GM21737 (cell line): ENCODE results near the gene GNL2.
"Not testable (repeated sequence)": the region's sequence is repeated elsewhere in the genome, so short reads cannot be mapped to it uniquely, and the experiment has no call there.

Source experiments
- ATAC-seq: cut with Tn5 transposase; IDR thresholded peaks from one replicate; pipeline ENCODE4 v1.9.1; 2021; ENCODE audit warnings: mild to moderate bottlenecking, moderate library complexity; ENCODE audit not compliant: unreplicated experiment

Gene GNL2

DNA sequence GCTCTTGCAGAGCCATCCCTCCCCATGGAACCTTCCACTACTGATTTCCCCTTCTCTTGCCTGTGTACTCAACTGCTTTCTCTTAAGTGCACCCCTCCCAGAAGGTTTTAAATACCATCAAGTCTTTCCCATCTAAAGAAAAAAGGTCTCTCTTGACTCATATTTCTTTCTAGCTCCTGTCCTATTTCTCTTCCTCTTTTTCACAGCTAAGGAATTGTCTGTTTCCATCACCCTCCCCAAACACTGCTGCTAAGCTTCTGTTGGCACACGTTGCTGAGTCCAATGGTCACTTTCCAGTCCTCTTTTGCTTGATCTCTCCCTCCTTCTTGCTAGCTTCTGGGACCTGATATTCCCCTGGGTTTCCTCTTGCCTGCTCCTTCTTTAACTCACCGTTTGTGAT, 13.3 kb upstream of the GNL2 start:
- no peak for ATAC-seq

DNA sequence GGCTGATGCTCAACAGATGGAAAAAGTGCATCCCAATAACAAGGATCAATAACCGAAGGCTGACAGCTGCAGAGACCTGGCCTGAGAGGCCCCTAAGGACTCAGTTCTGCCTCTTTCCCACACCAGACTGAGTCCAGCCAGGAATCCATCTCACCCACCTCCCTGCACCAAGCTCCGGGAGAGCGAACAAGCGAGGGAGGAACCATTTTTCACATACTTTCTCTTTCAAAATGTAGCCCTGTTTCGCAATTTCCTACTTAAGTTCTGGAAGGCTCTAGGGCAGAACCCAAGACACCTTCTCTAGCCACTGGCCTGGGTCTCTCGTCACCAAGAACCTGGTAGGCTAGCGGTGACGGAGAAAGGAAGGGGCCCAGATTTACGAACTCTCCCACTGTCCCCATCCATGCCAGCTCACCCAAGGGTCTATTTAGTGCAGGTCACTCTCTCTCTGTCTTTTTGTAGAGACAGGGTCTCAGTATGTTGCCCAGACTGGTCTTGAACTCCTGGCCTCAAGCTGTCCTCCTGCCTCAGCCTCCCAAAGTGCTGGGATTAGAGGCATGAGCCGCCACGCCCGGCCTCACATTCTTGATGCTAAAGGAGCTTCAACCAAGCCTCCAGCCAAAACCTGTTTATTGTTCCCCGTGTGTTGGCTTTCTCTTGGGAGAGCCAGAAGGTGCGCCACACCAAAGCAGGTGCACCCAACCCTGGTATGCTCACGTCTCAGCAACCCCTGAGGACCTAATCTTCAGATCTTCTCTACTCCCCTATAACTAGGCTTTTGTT, 10.9 kb upstream of the GNL2 start:
- no peak for ATAC-seq

DNA sequence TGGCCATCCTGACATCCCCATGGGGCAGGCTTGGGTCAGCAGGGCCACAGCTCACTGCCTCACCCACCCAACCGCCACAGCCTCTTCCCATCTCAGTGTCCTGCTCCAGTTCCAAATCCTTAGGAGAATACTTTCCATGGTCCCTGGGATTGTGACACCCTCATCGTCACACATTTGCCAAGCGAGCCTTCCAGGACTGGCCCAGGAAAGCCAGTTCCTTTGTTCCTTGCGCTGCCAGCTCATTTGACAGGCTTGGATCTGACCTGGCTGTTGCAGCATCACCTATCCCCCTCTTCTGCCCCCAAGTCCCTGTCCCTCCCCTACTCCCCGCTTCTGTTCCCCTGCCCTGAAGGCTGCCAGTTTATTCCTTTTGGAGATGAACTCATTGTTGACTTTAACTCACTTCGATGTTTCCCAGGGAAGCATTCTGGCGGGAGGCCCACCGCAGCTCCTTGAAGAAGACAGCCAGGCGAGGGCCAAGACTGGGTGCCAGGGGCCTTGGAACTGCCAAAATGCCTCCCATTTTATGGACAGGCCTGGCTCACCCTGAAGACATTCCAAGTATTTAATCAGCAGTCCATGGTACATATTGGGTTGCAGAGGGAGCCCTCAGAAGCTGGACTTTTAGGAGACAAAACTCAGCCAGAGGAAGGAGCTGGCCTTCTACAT, 10.2 kb upstream of the GNL2 start:
- no peak for ATAC-seq

DNA sequence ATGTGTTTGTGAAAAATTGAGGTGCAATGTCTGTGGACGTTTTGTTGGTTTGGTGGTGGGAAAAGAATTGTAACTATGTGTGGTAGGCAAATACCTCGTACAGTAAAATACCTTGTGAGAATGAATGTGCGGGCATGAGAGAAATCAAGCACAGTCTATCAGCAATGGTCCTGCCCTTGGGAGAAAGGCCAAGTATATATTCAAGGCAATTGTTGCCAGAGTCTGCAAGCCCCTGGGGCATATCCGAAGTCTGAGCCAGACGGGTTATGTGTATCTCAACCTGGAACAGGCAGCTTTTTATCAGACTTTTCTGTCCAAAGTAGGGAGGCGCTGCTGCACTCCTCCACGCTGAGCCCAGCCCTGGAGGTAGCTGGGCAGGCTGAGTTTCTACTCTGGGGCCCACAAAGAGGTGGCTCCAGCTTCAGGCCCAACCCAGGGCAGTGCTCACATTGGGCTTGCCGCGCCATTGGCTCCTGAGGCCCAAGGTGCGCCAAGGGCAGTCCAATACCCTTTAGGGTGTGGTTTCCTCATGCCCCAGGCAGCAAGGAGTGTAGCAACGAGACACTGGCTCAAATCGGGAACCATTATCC, 9.4 kb upstream of the GNL2 start:
- no peak for ATAC-seq

DNA sequence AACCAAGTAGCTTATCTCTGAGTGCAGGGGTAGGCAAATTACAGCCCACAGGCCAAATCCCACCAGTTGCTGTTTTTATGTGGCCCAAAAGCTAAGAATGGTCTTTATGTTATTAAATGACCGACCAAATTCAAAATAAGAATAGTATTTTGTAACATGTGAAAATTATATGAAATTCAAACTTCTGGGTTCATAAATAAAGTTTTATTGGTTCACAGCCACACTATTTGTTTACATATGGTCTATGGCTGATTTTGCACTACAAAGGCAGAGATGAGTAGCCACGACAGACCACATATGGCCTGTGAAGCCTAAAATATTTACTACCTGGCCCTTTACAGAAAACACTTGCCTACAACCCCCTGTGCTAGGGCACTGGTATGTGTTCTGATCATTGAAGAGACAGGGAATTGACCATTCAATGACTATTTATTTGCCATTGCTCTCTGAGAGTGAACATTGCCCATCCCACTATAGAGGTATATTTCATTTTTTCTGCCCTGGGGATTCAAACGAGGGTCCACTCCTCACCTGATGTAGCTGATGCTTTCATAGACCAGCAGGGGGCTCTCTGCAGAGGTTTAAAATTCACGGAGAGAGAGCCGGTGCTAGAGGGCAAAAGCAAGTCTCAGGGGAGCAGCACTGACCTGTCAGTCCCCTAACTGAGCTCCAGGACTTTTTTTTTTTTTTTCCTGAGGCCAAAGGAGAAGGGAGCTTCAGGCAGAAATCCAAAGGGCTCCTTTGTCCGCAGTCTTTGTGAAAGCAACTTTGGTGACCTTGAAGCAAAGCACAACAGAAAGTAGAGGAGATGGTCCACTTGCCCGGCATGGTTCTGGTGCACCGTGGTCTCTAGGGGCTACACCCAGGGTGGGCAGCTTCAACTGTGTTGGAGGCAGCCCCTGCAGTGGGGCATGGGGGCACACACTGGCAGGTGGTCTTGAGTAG, 7.3 kb upstream of the GNL2 start:
- ATAC-seq, result no peak

DNA sequence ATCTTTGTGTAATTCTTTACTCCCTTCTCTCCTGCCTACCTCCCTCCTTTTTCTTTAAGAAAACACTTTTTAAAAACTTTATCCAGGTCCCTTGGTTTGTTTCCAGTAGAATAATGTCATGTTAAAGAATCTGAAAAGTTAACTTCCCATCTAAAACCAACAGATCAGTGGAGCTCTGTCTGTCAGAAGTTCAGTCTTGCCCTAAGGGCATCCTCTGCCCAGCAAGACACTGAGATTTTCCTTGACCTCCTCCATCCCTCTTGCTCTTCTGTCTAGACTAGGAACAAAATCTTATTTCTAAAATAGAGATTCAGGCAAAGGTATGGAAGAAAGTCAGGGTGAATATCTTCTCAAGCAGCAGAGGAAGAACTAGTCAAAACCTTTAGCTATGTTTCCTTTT, 5.7 kb upstream of the GNL2 start:
- no peak for ATAC-seq

DNA sequence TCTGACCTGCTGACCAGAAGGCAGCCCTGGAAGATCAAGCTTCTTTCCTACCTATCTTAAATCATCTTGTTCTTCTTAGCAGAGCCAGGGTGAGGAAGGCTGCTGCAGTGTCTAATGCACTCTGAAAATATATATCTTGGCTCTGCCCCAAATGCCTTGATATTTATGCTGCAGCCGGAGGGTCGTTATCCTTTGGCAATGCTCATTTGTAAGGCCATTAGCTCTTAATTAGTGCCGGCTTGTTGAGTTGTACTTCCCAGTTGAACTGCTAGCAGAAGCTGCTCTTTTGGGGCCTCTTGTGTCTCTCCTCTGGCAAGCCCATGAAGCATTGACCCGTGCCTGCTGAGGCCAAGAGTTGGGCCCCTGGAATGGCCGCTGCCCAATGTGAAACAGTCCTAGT, 4.2 kb upstream of the GNL2 start:
- no peak for ATAC-seq

DNA sequence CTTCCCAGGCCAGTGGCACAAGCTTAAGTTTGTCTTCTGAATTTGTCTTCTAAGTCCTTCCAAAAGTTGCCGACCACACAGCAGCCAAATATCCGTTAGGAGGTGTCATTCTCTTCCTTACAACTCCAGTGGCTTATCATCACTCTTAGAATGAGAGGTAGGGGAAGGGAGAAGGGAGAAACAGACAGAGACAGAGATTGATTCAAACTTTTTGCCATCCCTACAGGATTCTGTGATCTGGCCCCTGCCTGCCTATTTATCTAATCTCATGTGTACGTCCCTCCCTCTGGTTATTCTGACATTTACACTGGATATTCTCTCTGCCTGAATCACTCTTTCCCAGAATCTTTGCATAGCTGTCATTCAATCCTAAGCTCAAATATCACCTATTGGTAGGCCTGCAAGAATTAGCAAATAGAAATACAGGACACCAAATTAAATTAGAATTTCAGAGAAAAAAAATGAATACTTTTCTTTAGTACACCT, 488 bp upstream of the GNL2 start:
- ATAC-seq, result no peak

DNA sequence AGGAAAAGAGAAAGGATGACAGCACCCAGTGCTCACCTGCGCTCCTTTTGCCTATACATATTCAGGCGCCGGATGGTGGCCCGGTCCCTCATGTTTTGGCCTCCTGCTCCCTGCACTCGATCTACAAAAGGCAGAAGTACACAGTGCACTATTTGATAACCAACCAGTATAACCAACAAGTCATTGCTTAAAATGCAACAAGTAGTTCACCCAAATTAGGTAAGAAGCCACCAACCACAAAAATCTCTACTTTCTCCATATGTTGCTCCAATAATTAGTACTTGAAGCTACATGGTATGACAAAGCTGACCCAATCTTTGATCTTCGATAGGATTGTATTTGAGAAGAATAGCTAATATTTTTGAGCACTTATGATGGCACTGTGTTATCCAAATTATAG, 2.0 kb downstream of the GNL2 start:
- ATAC-seq, result no peak

DNA sequence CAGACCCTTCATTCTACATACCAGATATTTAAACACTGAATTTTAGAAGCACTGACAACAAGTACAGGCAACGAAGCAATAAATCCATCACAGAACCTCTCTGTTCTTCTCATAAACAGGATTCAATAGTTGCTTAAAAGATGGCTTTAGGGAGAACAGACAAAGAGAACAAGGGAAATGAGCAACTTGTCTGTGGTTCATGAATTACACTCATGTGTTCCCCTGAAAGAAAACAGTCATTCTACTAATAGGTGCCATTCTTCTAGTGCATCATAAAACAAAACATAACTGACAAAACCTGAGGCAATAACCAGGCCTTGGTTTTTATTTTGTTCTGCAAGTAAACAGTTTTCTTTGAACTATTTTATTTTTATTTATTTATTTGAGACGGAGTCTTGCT, 6.8 kb downstream of the GNL2 start:
- ATAC-seq, result no peak

DNA sequence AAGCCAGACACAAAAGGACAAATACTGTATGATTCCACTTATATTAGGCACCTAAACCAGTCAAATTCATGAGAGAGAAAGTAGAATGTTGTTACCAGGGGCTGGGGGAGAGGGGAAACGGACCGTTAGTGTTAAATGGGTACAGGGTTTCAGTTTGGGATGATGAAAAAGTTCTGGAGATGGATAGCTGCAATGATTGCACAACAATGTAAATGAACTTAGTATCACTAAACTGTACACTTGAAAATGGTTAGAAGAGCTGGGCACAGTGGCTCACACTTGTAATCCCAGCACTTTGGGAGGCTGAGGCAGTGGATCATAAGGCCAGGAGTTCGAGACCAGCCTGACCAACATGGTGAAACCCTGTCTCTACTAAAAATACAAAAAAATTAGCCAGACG, 11.2 kb downstream of the GNL2 start:
- not testable (repeated sequence) for ATAC-seq

DNA sequence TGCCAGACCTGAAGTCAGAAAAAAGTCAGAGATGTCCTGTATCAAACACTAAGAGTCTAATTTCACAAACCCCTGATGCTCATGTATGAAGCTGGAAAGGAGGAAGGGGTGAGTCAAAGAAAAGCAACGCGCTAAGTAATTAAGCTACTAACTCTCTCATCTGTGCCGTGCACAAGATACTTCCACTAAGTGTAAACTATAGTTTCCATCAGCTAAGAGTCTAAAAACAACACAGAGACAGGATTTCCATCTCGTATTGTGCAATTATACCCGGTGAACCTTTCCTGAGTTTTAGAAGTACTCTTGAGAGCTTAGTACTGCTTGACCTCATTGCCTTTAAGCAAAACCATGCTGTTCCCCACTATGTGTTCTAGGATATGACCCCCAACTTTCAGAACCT, 20.0 kb downstream of the GNL2 start:
- no peak for ATAC-seq

DNA sequence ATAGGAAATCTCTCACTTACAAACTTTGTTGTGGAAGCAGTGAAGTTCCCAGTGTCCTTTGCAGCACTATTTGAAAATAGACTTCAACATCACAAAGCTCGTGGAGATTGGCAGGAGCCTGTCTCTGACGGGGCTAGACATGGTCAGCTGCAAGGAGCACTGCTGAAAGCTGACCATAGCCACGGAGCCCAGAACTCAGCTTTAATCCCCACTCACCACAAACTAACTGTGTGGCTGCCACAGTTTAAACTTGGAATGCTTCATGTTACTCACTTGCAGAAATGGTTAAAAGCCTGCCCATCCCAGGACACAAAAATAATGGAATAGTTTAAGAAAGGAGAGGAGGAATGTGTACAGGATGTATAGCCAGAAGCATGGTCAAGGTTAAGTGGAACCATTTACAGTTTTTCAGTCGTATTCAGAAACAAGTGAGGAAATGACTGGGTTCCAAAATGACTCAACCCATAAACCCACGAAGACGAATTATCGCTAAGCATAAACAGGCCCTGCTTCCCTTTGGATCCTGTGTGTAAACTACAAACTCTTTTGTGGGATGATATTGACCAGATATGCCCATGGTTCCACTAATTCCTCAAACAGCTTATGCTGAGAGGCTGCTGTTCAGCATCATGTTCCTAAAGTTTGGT, 20.8 kb downstream of the GNL2 start:
- ATAC-seq, result no peak

DNA sequence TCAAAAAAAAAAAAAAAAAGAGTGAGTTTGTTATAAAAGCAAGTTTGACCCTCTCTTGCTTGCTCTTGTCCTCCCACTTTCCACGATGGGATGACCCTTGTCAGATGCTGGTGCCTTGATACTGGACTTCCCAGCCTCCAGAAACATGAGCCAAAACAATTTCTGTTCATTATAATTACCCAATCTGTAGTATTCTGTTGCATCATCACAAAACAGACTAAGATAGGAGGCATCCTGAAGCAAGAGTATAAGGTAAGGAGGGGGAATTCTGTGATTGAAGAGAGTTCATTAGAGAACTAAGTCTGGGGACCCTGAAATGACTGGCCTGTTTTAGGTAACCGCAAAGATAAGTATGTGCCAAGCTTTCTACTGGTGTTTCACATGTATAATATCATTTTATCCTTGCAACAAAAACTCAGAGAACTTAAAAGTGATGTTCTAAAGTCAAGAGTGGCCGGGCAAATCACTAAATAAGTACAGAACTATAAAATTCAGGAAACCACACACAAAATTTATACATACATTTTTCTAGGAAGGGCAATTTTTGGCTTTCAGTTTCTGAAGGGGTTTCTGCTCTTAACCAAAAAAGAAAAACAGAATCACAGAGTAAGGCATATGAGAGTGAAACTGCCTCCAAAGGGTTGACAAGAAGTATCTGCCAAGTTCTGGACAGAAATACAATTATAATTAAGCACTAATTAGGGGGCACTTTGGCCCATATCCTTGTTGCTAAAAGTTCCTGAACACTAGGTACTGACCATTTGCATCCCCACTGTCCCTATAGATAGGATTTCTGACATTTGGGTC, 25.0 kb downstream of the GNL2 start:
- no peak for ATAC-seq

DNA sequence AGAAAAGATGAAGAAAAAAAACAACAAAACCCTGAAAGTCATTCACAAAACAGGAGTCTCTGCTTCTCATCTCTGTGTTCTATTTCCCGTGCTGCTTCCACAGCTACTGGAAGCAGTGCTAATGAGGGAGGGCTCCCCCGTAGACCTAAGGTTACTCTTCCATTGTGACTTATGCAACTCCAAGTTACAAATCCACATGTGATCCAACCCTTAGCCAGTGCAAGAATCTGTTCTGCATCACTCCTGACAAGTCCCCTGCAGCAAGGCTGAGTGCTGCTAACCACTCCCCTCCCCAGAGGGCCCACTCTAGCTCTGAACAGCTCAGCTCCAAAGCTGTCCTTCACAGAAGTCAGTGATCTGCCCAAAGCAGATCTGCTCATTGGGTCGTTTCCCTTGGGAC, 28.7 kb downstream of the GNL2 start:
- no peak for ATAC-seq

DNA sequence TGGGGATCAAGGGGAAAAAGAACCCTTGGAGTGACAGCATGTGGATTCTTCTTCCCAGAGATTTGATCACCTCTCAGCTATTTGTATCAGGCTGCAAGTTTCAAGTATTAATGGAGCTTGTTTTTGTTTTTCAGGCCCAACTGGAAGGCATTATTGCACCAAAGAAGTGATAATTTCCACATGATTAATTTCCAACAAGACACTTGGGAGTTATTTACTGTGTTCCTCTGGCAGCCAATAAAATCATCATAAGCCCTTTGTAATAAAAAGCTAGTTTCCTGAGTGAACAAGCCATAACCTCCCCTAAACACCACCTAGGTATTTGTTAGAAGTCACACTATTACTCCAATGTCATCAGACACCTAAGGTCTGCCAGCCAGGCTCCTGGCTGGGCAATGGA, 30.8 kb downstream of the GNL2 start:
- ATAC-seq, result no peak

DNA sequence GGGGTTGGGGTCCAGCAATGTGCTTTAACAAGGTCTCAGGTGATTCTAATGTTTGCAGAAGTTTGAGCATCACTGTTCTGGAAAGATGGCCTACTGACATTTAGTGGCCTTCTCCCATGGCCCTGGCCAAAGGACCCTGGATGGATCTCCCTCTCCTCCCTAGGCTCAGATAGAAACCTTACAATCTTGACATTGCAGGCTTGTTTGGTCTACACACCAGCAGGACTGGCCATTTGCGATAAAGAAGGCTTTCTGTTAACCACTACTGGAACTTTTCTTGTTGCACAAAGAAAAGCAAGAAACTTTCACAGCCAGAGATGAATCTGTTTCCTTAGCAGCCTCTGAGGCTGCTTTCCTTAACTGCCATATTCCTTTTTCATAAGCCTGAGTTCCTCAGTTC, 32.8 kb downstream of the GNL2 start:
- no peak for ATAC-seq

DNA sequence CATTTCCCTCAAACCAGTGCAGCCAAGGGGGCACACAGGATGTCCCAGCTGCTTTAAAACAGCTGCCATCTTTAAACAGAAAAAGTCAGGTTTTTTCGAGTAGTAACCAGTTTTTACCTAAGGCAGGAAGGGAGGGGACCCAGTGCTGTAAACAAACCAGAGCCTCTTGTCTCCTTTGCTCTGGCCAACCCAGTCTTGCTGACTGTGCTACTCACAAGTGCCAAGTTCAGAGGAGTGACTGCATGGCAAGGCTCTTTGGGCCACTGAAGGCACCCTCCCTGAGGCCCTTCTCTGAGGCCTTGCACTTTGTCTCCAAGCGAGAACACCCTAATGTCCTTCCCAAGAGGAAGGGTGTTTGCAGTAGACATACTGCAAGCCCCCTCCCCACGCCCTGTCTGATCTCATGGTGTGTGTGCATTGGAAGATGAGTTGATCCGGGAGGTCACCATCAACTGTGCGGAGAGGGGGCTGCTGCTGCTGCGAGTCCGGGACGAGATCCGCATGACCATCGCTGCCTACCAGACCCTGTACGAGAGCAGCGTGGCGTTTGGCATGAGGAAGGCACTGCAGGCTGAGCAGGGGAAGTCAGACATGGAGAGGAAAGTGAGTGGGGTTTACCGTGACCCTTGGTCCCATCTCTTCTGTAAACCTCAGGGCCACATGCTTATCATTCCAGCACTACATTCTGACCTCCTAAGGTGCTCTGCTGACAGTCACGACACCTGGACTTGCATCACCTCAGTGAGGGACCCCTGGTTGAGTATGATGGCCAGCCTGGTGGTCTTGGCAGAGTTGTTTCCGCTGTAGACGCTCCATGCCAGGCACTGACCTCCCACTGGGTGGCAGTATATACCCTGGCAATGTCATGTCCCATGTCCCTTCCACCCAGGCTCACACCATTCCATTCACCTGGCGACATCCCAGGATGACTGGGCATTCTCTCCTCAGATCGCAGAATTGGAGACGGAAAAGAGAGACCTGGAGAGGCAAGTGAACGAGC, 34.3 kb downstream of the GNL2 start:
- no peak for ATAC-seq
